Uterus (tissue), 4 donors: ENCODE measurements around the gene FOXN3. TPM values are rescaled to one million over a fixed set of nuclear protein-coding genes. Genes with fewer than 3 reads are reported as not detected.

ENCODE experiments used
- DNase-seq, 2 donors: peaks; one replicate each; pipeline ENCODE4 v3.0.0-alpha.2; 2019 to 2020
- H3K27ac ChIP-seq, 2 donors: fragments of 200-600 bp; sonication (generic); 1 replicate in 1 of 2; 2 replicates in 1 of 2; pipeline ENCODE4 v1.5.1; 2016 to 2018
- H3K27me3 ChIP-seq, 2 donors: fragments of 200-600 bp; sonication (generic); one replicate each; pipeline ENCODE4 v1.5.1; 2018 to 2019; ENCODE audit warnings: control low read depth in 1 of 2
- H3K36me3 ChIP-seq, 2 donors: fragments of 200-600 bp; sonication (generic); one replicate each; pipeline ENCODE4 v1.5.1; 2019; ENCODE audit warnings: control low read depth in 1 of 2
- H3K4me1 ChIP-seq, 2 donors: fragments of 200-600 bp; sonication (generic); one replicate each; pipeline ENCODE4 v1.5.1; 2018 to 2019; ENCODE audit warnings: control low read depth in 1 of 2
- H3K4me3 ChIP-seq, 2 donors: fragments of 200-600 bp; sonication (generic); 1 replicate in 1 of 2; 2 replicates in 1 of 2; pipeline ENCODE4 v1.5.1; 2018 to 2019; ENCODE audit warnings: mild to moderate bottlenecking in 1 of 2
- H3K9me3 ChIP-seq, 2 donors: fragments of 200-600 bp; sonication (generic); one replicate each; pipeline ENCODE4 v1.5.1; 2019; ENCODE audit warnings: control low read depth in 1 of 2
- CTCF ChIP-seq, 4 experiments: fragments of 200-600 bp in 2 of 4; fragments of 450-650 bp in 2 of 4; sonication (generic) in 2 of 4; IDR thresholded peaks; one replicate each; pipeline ENCODE4 v1.5.1; 2016 to 2019; ENCODE audit warnings: antibody characterized with exemption in 4 of 4, mild to moderate bottlenecking in 2 of 4, moderate library complexity in 1 of 4
- POLR2A ChIP-seq, 2 donors: fragments of 450-650 bp; IDR thresholded peaks; one replicate each; pipeline ENCODE4 v1.6.1; 2016; ENCODE audit warnings: antibody characterized with exemption in 2 of 2, mild to moderate bottlenecking in 1 of 2, moderate library complexity in 1 of 2
- intact Hi-C: fragments of 100-400 bp; cut with DNase I; formaldehyde crosslinking; loops from one replicate; pipeline ENCODE4 v1.15.1; 2023; ENCODE audit warnings: low total_unique reads
- total RNA-seq, 4 donors: library from RNA; depleted of rRNA in 3 of 4; stranded (reverse); fragments of >200 nt in 3 of 4; gene quantifications; one replicate each; pipeline versions ENCODE4 v1.1.0 to v1.2.4, GENCODE V29; 2014 to 2023
- donor health status: DM: yes; HTN: yes; CAD: no.

The FOXN3 gene
- total RNA-seq, 4 donors from 2014 or later, result 37.7 to 103 (median 74.9) TPM

GRCh38 chr14:89331398-89331797 is 85.6 kb downstream of the FOXN3 start:
- Histone ChIP-seq H3K27ac (no peak overlapping the region), H3K4me1 (no peaks in the 10 kb centered on the region), H3K36me3 (no peaks in the 10 kb centered on the region), H3K4me3 (no peak overlapping the region), H3K9me3 (no peaks in the 10 kb centered on the region), H3K27me3 (no peaks in the 10 kb centered on the region)
- TF ChIP-seq POLR2A (IDR thresholded peaks at IDR 0.05) (no peak), CTCF (IDR thresholded peaks at IDR 0.05) (no peak)
- intact Hi-C loops, result no loop called here
- no peak for DNase-seq

- peak; percentile 57 to 71 for DNase-seq
- Histone ChIP-seq H3K27ac (no peak overlapping the region), H3K4me3 (no peak overlapping the region), H3K9me3 (no peaks in the 10 kb centered on the region), H3K27me3 (no peaks in the 10 kb centered on the region), H3K4me1 (no peaks in the 10 kb centered on the region), H3K36me3 (no peaks in the 10 kb centered on the region)
- intact Hi-C loops, result no loop called here
- TF ChIP-seq CTCF (IDR thresholded peaks at IDR 0.05) (no peak), POLR2A (IDR thresholded peaks at IDR 0.05) (no peak)
These were observed 86.6 kb downstream of the FOXN3 start for GRCh38 chr14:89330236-89331002.

- Histone ChIP-seq H3K4me3 (no peak overlapping the region), H3K27me3 (no peaks in the 10 kb centered on the region), H3K4me1 (no peaks in the 10 kb centered on the region), H3K27ac (no peak overlapping the region), H3K9me3 (no peaks in the 10 kb centered on the region), H3K36me3 (no peaks in the 10 kb centered on the region)
- intact Hi-C loops, result no loop called here
- DNase-seq, result no peak
- TF ChIP-seq CTCF (IDR thresholded peaks at IDR 0.05) (no peak), POLR2A (IDR thresholded peaks at IDR 0.05) (no peak)
These were observed 89.2 kb downstream of the FOXN3 start for GRCh38 chr14:89327771-89328212.

- Histone ChIP-seq H3K36me3 (no peaks in the 10 kb centered on the region), H3K4me1 (no peaks in the 10 kb centered on the region), H3K27ac (no peak overlapping the region), H3K27me3 (no peaks in the 10 kb centered on the region), H3K4me3 (no peak overlapping the region), H3K9me3 (no peaks in the 10 kb centered on the region)
- DNase-seq, result no peak
- no peak for TF ChIP-seq POLR2A (IDR thresholded peaks at IDR 0.05)
- TF ChIP-seq CTCF (IDR thresholded peaks at IDR 0.05), result no peak
- intact Hi-C loops, result no loop called here
These were observed 91.1 kb downstream of the FOXN3 start for GRCh38 chr14:89325959-89326358.

GRCh38 chr14:89325299-89325883 is 91.6 kb downstream of the FOXN3 start:
- DNase-seq, result no peak
- H3K4me3 ChIP-seq, result no peak overlapping the region
- no peak overlapping the region for H3K27ac ChIP-seq
- intact Hi-C loops, result no loop called here
- H3K27me3 ChIP-seq, result no peaks in the 10 kb centered on the region
- TF ChIP-seq POLR2A (IDR thresholded peaks at IDR 0.05) (no peak), CTCF (IDR thresholded peaks at IDR 0.05) (no peak)
- H3K9me3 ChIP-seq, result no peaks in the 10 kb centered on the region
- H3K4me1 ChIP-seq, result no peaks in the 10 kb centered on the region
- no peaks in the 10 kb centered on the region for H3K36me3 ChIP-seq
